ENCODE results near the gene TAGLN.
"Not testable (repeated sequence)": the region's sequence is repeated elsewhere in the genome, so short reads cannot be mapped to it uniquely, and the experiment has no call there.

The TAGLN gene

GRCh38 chr11:117197516-117198456, 1.4 kb upstream of the TAGLN start:
- no peak for DNase-seq

GRCh38 chr11:117198613-117199012, 557 bp upstream of the TAGLN start:
- DNase-seq, result no peak

- DNase-seq, result no peak
Observed at GRCh38 chr11:117199916-117200812, 994 bp downstream of the TAGLN start.

GRCh38 chr11:117200813-117201657, 1.9 kb downstream of the TAGLN start:
- no peak for DNase-seq

DNA sequence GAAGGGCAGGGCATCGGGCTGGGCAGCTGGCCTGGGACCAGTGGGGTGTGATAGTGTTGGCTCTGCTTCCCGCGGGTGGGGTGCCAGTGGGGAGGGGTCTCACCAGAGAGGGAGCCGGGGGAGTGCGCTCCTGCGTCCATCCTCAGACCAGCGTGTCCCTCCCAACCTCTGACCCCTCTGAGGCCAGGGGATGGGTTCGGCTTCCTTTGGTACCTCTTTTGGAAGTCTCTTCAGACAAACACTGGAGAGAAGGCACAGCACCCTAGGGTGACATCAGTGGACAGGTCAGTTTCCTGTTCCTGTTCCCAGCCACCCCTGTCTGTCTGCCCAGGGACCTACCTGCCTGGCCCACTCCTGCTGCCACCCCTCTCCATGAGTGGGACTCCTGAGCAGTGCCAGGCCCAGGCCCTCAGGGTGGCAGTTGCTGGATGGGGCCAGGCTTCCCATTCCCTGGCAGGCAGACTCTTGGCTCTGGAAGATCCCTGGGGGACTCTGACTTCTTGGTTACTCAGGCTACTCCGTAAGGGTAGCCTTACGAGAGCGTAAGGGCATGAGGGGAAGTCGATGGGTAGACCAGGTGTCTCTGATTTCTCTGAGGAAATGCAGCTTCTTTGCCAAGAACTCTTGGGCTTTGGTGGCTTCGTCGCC, 2.6 kb downstream of the TAGLN start:
- DNase-seq, result no peak

GRCh38 chr11:117202386-117203068, 3.4 kb downstream of the TAGLN start:
- no peak for DNase-seq

DNA sequence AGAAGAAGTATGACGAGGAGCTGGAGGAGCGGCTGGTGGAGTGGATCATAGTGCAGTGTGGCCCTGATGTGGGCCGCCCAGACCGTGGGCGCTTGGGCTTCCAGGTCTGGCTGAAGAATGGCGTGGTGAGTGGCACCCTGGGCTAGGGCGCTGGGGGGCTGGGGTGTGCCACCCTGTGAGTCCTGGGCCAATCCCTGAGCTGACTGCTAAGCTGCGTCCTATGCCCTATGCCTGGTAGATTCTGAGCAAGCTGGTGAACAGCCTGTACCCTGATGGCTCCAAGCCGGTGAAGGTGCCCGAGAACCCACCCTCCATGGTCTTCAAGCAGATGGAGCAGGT, 3.9 kb downstream of the TAGLN start:
- DNase-seq, result no peak

GRCh38 chr11:117204283-117205080, 5.3 kb downstream of the TAGLN start:
- no peak for DNase-seq

- DNase-seq, result no peak
Observed at GRCh38 chr11:117205211-117205818, 6.1 kb downstream of the TAGLN start.

DNA sequence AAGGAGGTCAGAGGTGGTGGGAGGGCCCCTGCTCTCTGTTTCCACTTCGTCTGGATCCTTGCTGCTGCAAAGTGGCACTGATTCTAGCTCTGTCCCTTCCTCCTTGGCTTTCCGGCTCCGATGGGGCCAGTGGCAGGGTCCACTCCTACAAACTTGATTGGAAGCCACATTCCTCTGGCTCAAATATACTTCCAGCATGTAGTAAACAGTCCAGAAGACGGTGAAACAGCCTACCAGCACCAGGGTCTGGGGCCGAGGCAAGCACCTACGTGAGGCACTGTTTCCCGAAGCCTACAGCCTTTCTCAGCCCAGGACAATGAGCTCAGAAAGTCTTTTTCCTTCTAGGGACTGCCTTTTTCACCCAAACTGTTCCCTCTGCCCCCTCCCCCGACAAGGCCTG, 6.9 kb downstream of the TAGLN start:
- not testable (repeated sequence) for DNase-seq

GRCh38 chr11:117206859-117207258, 7.7 kb downstream of the TAGLN start:
- not testable (repeated sequence) for DNase-seq

DNA sequence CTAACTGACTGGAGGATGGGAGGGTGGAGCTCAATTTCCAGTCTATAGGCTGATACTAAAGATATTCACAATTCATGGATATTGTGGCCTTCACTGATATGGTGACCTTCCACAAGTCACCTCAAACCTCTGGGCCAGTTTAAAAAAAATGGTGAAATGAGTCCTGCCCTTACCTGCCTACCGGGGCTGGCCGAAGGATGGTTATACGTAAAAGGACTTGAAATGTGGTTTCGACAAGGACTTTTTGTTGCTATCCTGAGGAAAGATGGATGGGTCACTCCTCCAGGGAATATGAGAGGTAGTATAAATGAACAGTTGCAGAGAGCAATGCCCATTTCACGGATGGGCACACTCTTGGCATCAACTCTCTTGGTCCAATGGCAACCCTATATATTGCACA, 8.3 kb downstream of the TAGLN start:
- DNase-seq, result not testable (repeated sequence)

- not testable (repeated sequence) for DNase-seq
Observed at GRCh38 chr11:117208710-117209109, 9.5 kb downstream of the TAGLN start.

GRCh38 chr11:117209351-117210125, 10.4 kb downstream of the TAGLN start:
- not testable (repeated sequence) for DNase-seq

GRCh38 chr11:117210620-117211019, 11.4 kb downstream of the TAGLN start:
- no peak for DNase-seq

DNA sequence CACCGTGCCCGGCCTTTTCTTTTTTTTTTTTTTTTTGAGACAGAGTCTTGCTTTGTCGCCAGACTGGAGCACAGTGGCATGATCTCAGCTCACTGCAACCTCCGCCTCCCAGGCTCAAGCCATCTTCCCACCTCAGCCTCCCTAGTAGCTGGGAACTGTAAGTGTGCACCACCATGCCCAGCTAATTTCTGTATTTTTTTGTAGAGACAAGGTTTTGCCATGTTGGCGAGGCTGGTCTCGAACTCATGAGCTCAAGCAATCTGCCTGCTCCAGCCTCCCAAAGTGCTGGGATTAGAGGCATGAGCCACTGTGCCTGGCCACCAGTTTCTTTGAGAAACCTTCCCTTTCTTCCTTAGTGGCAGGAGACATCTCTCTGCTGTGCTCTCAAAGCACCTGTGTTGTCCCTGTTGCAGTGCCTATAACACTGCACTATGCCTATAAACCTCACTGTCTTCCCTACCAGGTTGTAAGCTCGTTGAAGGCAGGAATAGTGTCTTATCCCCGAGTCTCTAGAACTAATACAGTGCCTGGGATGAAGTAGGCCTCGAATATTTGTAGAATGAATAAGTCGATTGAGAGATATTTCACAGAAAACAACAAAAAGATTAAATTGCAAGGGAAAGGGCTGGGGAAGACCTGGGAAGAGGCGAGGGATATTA, 13.7 kb downstream of the TAGLN start:
- DNase-seq, result no peak

GRCh38 chr11:117214404-117215110, 15.4 kb downstream of the TAGLN start:
- DNase-seq, result no peak
